Measurements from ENCODE around the gene RFTN1.

The RFTN1 gene

GRCh38 chr3:16503191-16503776 lies 10.2 kb downstream of the RFTN1 start:
- Histone ChIP-seq H3K36me3 (ENCODE audit: control insufficient read depth, insufficient read depth, low read length) (no peaks in the 10 kb centered on the region), H3K4me3 (ENCODE audit: low read depth, low read length) (no peak overlapping the region), H3K9ac (ENCODE audit: low read depth, low read length) (no peak overlapping the region), H3K4me1 (ENCODE audit: control insufficient read depth, insufficient read depth, low read length) (peaks cover 4% of the 10 kb centered on the region), H3K27me3 (ENCODE audit: control insufficient read depth, insufficient read depth, low read length) (no peaks in the 10 kb centered on the region), H3K9me3 (ENCODE audit: control insufficient read depth, insufficient read depth, low read length) (no peaks in the 10 kb centered on the region)

- no peaks in the 10 kb centered on the region for H3K9me3 ChIP-seq (ENCODE audit: control insufficient read depth, insufficient read depth, low read length)
- no peak overlapping the region for H3K9ac ChIP-seq (ENCODE audit: low read depth, low read length)
- H3K4me1 ChIP-seq (ENCODE audit: control insufficient read depth, insufficient read depth, low read length), result peaks cover 4% of the 10 kb centered on the region
- no peaks in the 10 kb centered on the region for H3K27me3 ChIP-seq (ENCODE audit: control insufficient read depth, insufficient read depth, low read length)
- no peak overlapping the region for H3K4me3 ChIP-seq (ENCODE audit: low read depth, low read length)
- H3K36me3 ChIP-seq (ENCODE audit: control insufficient read depth, insufficient read depth, low read length), result no peaks in the 10 kb centered on the region
These were observed 11.1 kb downstream of the RFTN1 start for GRCh38 chr3:16502347-16502908.

- H3K9me3 ChIP-seq (ENCODE audit: control insufficient read depth, insufficient read depth, low read length), result no peaks in the 10 kb centered on the region
- no peak overlapping the region for H3K9ac ChIP-seq (ENCODE audit: low read depth, low read length)
- H3K4me3 ChIP-seq (ENCODE audit: low read depth, low read length), result no peak overlapping the region
- H3K36me3 ChIP-seq (ENCODE audit: control insufficient read depth, insufficient read depth, low read length), result no peaks in the 10 kb centered on the region
- H3K4me1 ChIP-seq (ENCODE audit: control insufficient read depth, insufficient read depth, low read length), result peaks cover 4% of the 10 kb centered on the region
- no peaks in the 10 kb centered on the region for H3K27me3 ChIP-seq (ENCODE audit: control insufficient read depth, insufficient read depth, low read length)
These were observed 12.1 kb downstream of the RFTN1 start for GRCh38 chr3:16501376-16501775.

GRCh38 chr3:16500911-16501310 lies 12.6 kb downstream of the RFTN1 start:
- Histone ChIP-seq H3K9ac (ENCODE audit: low read depth, low read length) (no peak overlapping the region), H3K36me3 (ENCODE audit: control insufficient read depth, insufficient read depth, low read length) (no peaks in the 10 kb centered on the region), H3K27me3 (ENCODE audit: control insufficient read depth, insufficient read depth, low read length) (no peaks in the 10 kb centered on the region), H3K4me3 (ENCODE audit: low read depth, low read length) (no peak overlapping the region), H3K4me1 (ENCODE audit: control insufficient read depth, insufficient read depth, low read length) (peaks cover 4% of the 10 kb centered on the region), H3K9me3 (ENCODE audit: control insufficient read depth, insufficient read depth, low read length) (no peaks in the 10 kb centered on the region)

GRCh38 chr3:16500093-16500492 lies 13.4 kb downstream of the RFTN1 start:
- H3K9ac ChIP-seq (ENCODE audit: low read depth, low read length), result no peak overlapping the region
- H3K4me1 ChIP-seq (ENCODE audit: control insufficient read depth, insufficient read depth, low read length), result peaks cover 4% of the 10 kb centered on the region
- H3K9me3 ChIP-seq (ENCODE audit: control insufficient read depth, insufficient read depth, low read length), result no peaks in the 10 kb centered on the region
- H3K27me3 ChIP-seq (ENCODE audit: control insufficient read depth, insufficient read depth, low read length), result no peaks in the 10 kb centered on the region
- H3K4me3 ChIP-seq (ENCODE audit: low read depth, low read length), result no peak overlapping the region
- H3K36me3 ChIP-seq (ENCODE audit: control insufficient read depth, insufficient read depth, low read length), result no peaks in the 10 kb centered on the region

GRCh38 chr3:16499351-16499750 lies 14.1 kb downstream of the RFTN1 start:
- no peaks in the 10 kb centered on the region for H3K9me3 ChIP-seq (ENCODE audit: control insufficient read depth, insufficient read depth, low read length)
- no peak overlapping the region for H3K9ac ChIP-seq (ENCODE audit: low read depth, low read length)
- no peak overlapping the region for H3K4me3 ChIP-seq (ENCODE audit: low read depth, low read length)
- H3K27me3 ChIP-seq (ENCODE audit: control insufficient read depth, insufficient read depth, low read length), result no peaks in the 10 kb centered on the region
- peaks cover 4% of the 10 kb centered on the region for H3K4me1 ChIP-seq (ENCODE audit: control insufficient read depth, insufficient read depth, low read length)
- no peaks in the 10 kb centered on the region for H3K36me3 ChIP-seq (ENCODE audit: control insufficient read depth, insufficient read depth, low read length)

- no peaks in the 10 kb centered on the region for H3K9me3 ChIP-seq (ENCODE audit: control insufficient read depth, insufficient read depth, low read length)
- no peaks in the 10 kb centered on the region for H3K27me3 ChIP-seq (ENCODE audit: control insufficient read depth, insufficient read depth, low read length)
- H3K9ac ChIP-seq (ENCODE audit: low read depth, low read length), result no peak overlapping the region
- H3K4me1 ChIP-seq (ENCODE audit: control insufficient read depth, insufficient read depth, low read length), result peaks cover 4% of the 10 kb centered on the region
- H3K36me3 ChIP-seq (ENCODE audit: control insufficient read depth, insufficient read depth, low read length), result no peaks in the 10 kb centered on the region
- H3K4me3 ChIP-seq (ENCODE audit: low read depth, low read length), result no peak overlapping the region
These were observed 15.2 kb downstream of the RFTN1 start for GRCh38 chr3:16498130-16498890.

GRCh38 chr3:16496408-16497222 lies 16.9 kb downstream of the RFTN1 start:
- no peaks in the 10 kb centered on the region for H3K27me3 ChIP-seq (ENCODE audit: control insufficient read depth, insufficient read depth, low read length)
- H3K9ac ChIP-seq (ENCODE audit: low read depth, low read length), result no peak overlapping the region
- H3K4me3 ChIP-seq (ENCODE audit: low read depth, low read length), result no peak overlapping the region
- peaks cover 4% of the 10 kb centered on the region for H3K4me1 ChIP-seq (ENCODE audit: control insufficient read depth, insufficient read depth, low read length)
- H3K36me3 ChIP-seq (ENCODE audit: control insufficient read depth, insufficient read depth, low read length), result no peaks in the 10 kb centered on the region
- no peaks in the 10 kb centered on the region for H3K9me3 ChIP-seq (ENCODE audit: control insufficient read depth, insufficient read depth, low read length)

GRCh38 chr3:16496008-16496407 lies 17.5 kb downstream of the RFTN1 start:
- H3K36me3 ChIP-seq (ENCODE audit: control insufficient read depth, insufficient read depth, low read length), result no peaks in the 10 kb centered on the region
- no peaks in the 10 kb centered on the region for H3K27me3 ChIP-seq (ENCODE audit: control insufficient read depth, insufficient read depth, low read length)
- H3K9ac ChIP-seq (ENCODE audit: low read depth, low read length), result no peak overlapping the region
- H3K4me3 ChIP-seq (ENCODE audit: low read depth, low read length), result no peak overlapping the region
- peaks cover 4% of the 10 kb centered on the region for H3K4me1 ChIP-seq (ENCODE audit: control insufficient read depth, insufficient read depth, low read length)
- H3K9me3 ChIP-seq (ENCODE audit: control insufficient read depth, insufficient read depth, low read length), result no peaks in the 10 kb centered on the region

- Histone ChIP-seq H3K9ac (ENCODE audit: low read depth, low read length) (no peak overlapping the region), H3K36me3 (ENCODE audit: control insufficient read depth, insufficient read depth, low read length) (no peaks in the 10 kb centered on the region), H3K9me3 (ENCODE audit: control insufficient read depth, insufficient read depth, low read length) (no peaks in the 10 kb centered on the region), H3K4me3 (ENCODE audit: low read depth, low read length) (no peak overlapping the region), H3K27me3 (ENCODE audit: control insufficient read depth, insufficient read depth, low read length) (no peaks in the 10 kb centered on the region), H3K4me1 (ENCODE audit: control insufficient read depth, insufficient read depth, low read length) (peaks cover 4% of the 10 kb centered on the region)
These were observed 18.6 kb downstream of the RFTN1 start for GRCh38 chr3:16494814-16495431.

- H3K9ac ChIP-seq (ENCODE audit: low read depth, low read length), result no peak overlapping the region
- H3K4me1 ChIP-seq (ENCODE audit: control insufficient read depth, insufficient read depth, low read length), result peaks cover 4% of the 10 kb centered on the region
- no peaks in the 10 kb centered on the region for H3K27me3 ChIP-seq (ENCODE audit: control insufficient read depth, insufficient read depth, low read length)
- H3K4me3 ChIP-seq (ENCODE audit: low read depth, low read length), result no peak overlapping the region
- no peaks in the 10 kb centered on the region for H3K36me3 ChIP-seq (ENCODE audit: control insufficient read depth, insufficient read depth, low read length)
- H3K9me3 ChIP-seq (ENCODE audit: control insufficient read depth, insufficient read depth, low read length), result no peaks in the 10 kb centered on the region
These were observed 19.4 kb downstream of the RFTN1 start for GRCh38 chr3:16494094-16494493.

Measured in iPS-15b (cell line).